H1 (cell line): Measurements from ENCODE around the gene SLMAP. TPM values are rescaled to one million over a fixed set of nuclear protein-coding genes. Genes with fewer than 3 reads are reported as not detected.

Experiments used
- CTCF ChIA-PET: fragments of 300-600 bp; sonication (Branson Sonifier 250); formaldehyde crosslinking; loops from one replicate; lab custom pipeline; 2021; ENCODE audit not compliant: partially characterized antibody; lab: Charles Lee
- POLR2A ChIA-PET: fragments of 300-600 bp; sonication (Branson Sonifier 250); formaldehyde crosslinking; loops from one replicate; lab custom pipeline; 2021; ENCODE audit warnings: inconsistent platforms; ENCODE audit not compliant: partially characterized antibody; lab: Charles Lee
- DNase-seq, 2 experiments: peaks; one replicate each; pipeline versions ENCODE4 v3.0.0 to v3.0.0-alpha.2; 2010 to 2022; ENCODE audit warnings: low spot score in 2 of 2, low read depth in 1 of 2, mixed read lengths in 1 of 2
- FAIRE-seq: peaks from 2 replicates; lab custom pipeline; 2011; peaks lifted over from hg19 to GRCh38; lab: Jason Lieb, UNC
- H2AFZ ChIP-seq: 2 replicates; pipeline ENCODE4 v1.8.1; 2012; ENCODE audit warnings: low read length, inconsistent platforms
- H2AK5ac ChIP-seq: 2 replicates; pipeline ENCODE4 v1.6.1; 2013; ENCODE audit warnings: low read depth, low read length
- H2BK120ac ChIP-seq: replicated peaks from 2 replicates; pipeline ENCODE3; 2013; ENCODE audit warnings: low read depth, low read length, inconsistent platforms
- H2BK12ac ChIP-seq: 2 replicates; pipeline ENCODE4 v1.6.1; 2013; ENCODE audit warnings: low read depth, low read length
- H2BK15ac ChIP-seq: 2 replicates; pipeline ENCODE4 v1.6.1; 2013; ENCODE audit warnings: low read length
- H2BK20ac ChIP-seq: 2 replicates; pipeline ENCODE4 v1.6.1; 2013; ENCODE audit warnings: low read length
- H2BK5ac ChIP-seq: 2 replicates; pipeline ENCODE4 v1.6.1; 2013; ENCODE audit warnings: low read depth, low read length
- H3K14ac ChIP-seq: 2 replicates; pipeline ENCODE4 v1.6.1; 2013; ENCODE audit warnings: inconsistent platforms; ENCODE audit not compliant: insufficient read length
- H3K18ac ChIP-seq: 2 replicates; pipeline ENCODE4 v1.6.1; 2013; ENCODE audit warnings: low read length; ENCODE audit errors: extremely low read depth
- H3K23ac ChIP-seq: 2 replicates; pipeline ENCODE4 v1.6.1; 2013; ENCODE audit warnings: inconsistent platforms; ENCODE audit not compliant: insufficient read length
- H3K23me2 ChIP-seq: 2 replicates; pipeline ENCODE4 v1.6.1; 2013; ENCODE audit warnings: low read depth, low read length
- H3K27ac ChIP-seq: 2 replicates; pipeline ENCODE4 v1.6.1; 2011; ENCODE audit warnings: low read depth, low read length, inconsistent platforms
- H3K27me3 ChIP-seq, 4 experiments: replicated peaks in 1 of 4; 1 replicate in 1 of 4; 2 replicates in 3 of 4; pipeline versions ENCODE4 v1.6.1 to v1.8.1; 2011 to 2013; ENCODE audit warnings: low read length in 3 of 4, mild to moderate bottlenecking in 3 of 4, inconsistent platforms in 2 of 4, mixed read lengths in 2 of 4, moderate library complexity in 1 of 4; ENCODE audit not compliant: control insufficient read depth in 3 of 4, insufficient read depth in 3 of 4; ENCODE audit errors: extremely low read depth in 1 of 4
- H3K36me3 ChIP-seq, 4 experiments: 2 replicates each; pipeline versions ENCODE4 v1.6.1 to v1.8.1; 2011 to 2013; ENCODE audit warnings: mild to moderate bottlenecking in 4 of 4, low read length in 3 of 4, moderate library complexity in 2 of 4, control low read depth in 1 of 4, inconsistent platforms in 1 of 4; ENCODE audit not compliant: insufficient read depth in 4 of 4, control insufficient read depth in 2 of 4
- H3K4ac ChIP-seq: replicated peaks from 2 replicates; pipeline ENCODE3; 2013; ENCODE audit warnings: low read length, low read depth, mixed read lengths, inconsistent platforms; ENCODE audit not compliant: insufficient read length
- H3K4me1 ChIP-seq, 4 experiments: replicated peaks in 1 of 4; 1 replicate in 1 of 4; 2 replicates in 3 of 4; pipeline versions ENCODE4 v1.6.1 to v1.8.1; 2011 to 2013; ENCODE audit warnings: low read length in 3 of 4, inconsistent platforms in 2 of 4, mixed read lengths in 1 of 4; ENCODE audit not compliant: insufficient read depth in 4 of 4, control insufficient read depth in 3 of 4
- H3K4me2 ChIP-seq, 2 experiments: 2 replicates each; pipeline versions ENCODE4 v1.6.1 to v1.8.1; 2011 to 2013; ENCODE audit warnings: low read depth in 2 of 2, low read length in 2 of 2, control low read depth in 1 of 2, inconsistent platforms in 1 of 2, mild to moderate bottlenecking in 1 of 2; ENCODE audit not compliant: insufficient read depth in 1 of 2
- H3K4me3 ChIP-seq, 4 experiments: fragments of 200-600, 300-600 bp in 1 of 4; sonication (generic), shearing (Covaris generic), sonication (Bioruptor Twin) in 1 of 4; 2 replicates each; pipeline versions ENCODE4 v1.5.1 to v1.8.1; 2011 to 2016; ENCODE audit warnings: low read length in 4 of 4, low read depth in 3 of 4, control low read depth in 2 of 4, inconsistent platforms in 2 of 4, mild to moderate bottlenecking in 2 of 4, mixed read lengths in 1 of 4, moderate library complexity in 1 of 4; ENCODE audit not compliant: insufficient read depth in 2 of 4; ENCODE audit errors: extremely low read depth in 1 of 4
- H3K56ac ChIP-seq: replicated peaks from 2 replicates; pipeline ENCODE3; 2013; ENCODE audit warnings: low read depth, mild to moderate bottlenecking, mixed read lengths, low read length, inconsistent platforms; ENCODE audit not compliant: insufficient read length
- H3K79me1 ChIP-seq: 2 replicates; pipeline ENCODE4 v1.6.1; 2013; ENCODE audit warnings: low read depth, low read length, control low read depth
- H3K79me2 ChIP-seq, 2 experiments: 2 replicates each; pipeline versions ENCODE4 v1.6.1 to v1.8.1; 2012 to 2013; ENCODE audit warnings: low read length in 2 of 2, mild to moderate bottlenecking in 2 of 2, inconsistent platforms in 1 of 2; ENCODE audit not compliant: insufficient read depth in 2 of 2, control insufficient read depth in 1 of 2
- H3K9ac ChIP-seq, 4 experiments: replicated peaks in 1 of 4; 1 replicate in 1 of 4; 2 replicates in 3 of 4; pipeline versions ENCODE4 v1.6.1 to v1.8.1; 2011 to 2013; ENCODE audit warnings: low read depth in 3 of 4, low read length in 3 of 4, control low read depth in 2 of 4, mild to moderate bottlenecking in 2 of 4, moderate library complexity in 2 of 4, inconsistent platforms in 1 of 4; ENCODE audit errors: extremely low read depth in 1 of 4
- H3K9me3 ChIP-seq, 2 experiments: 2 replicates each; pipeline versions ENCODE4 v1.6.1 to v1.8.1; 2012 to 2013; ENCODE audit warnings: mild to moderate bottlenecking in 2 of 2, moderate library complexity in 2 of 2, control low read depth in 1 of 2, inconsistent platforms in 1 of 2, low read depth in 1 of 2, low read length in 1 of 2, mixed read lengths in 1 of 2; ENCODE audit not compliant: insufficient read depth in 2 of 2
- H4K20me1 ChIP-seq, 2 experiments: replicated peaks in 1 of 2; 2 replicates each; pipeline versions ENCODE3 to v1.8.1; 2011 to 2013; ENCODE audit warnings: inconsistent platforms in 2 of 2, low read length in 2 of 2, mild to moderate bottlenecking in 1 of 2; ENCODE audit not compliant: insufficient read depth in 2 of 2, control insufficient read depth in 1 of 2
- H4K5ac ChIP-seq: 2 replicates; pipeline ENCODE4 v1.6.1; 2013; ENCODE audit warnings: low read length, low read depth, mixed read lengths, inconsistent platforms; ENCODE audit not compliant: insufficient read length
- H4K8ac ChIP-seq: 2 replicates; pipeline ENCODE4 v1.8.0; 2013; ENCODE audit warnings: mild to moderate bottlenecking, moderate library complexity, low read length, inconsistent platforms; ENCODE audit not compliant: insufficient read depth; ENCODE audit errors: extremely low read depth
- H4K91ac ChIP-seq: replicated peaks from 2 replicates; pipeline ENCODE3; 2013; ENCODE audit warnings: low read length, mixed read lengths, inconsistent platforms; ENCODE audit not compliant: insufficient read length
- POU5F1 ChIP-seq: IDR thresholded peaks from 2 replicates; pipeline ENCODE4 v1.6.1; 2011; ENCODE audit warnings: low read depth, mild to moderate bottlenecking, low read length, moderate library complexity
- SP1 ChIP-seq: IDR thresholded peaks from 2 replicates; pipeline ENCODE4 v1.6.1; 2011; ENCODE audit warnings: low read depth, low read length
- WGBS, 2 experiments: shearing (Covaris generic) in 1 of 2; methylation state at CpG; one replicate each; pipeline versions ENCODE4 v1.1.6 to v1.1.7; 2013 to 2015; ENCODE audit warnings: low lambda C conversion rate in 2 of 2, mixed read lengths in 2 of 2, inconsistent platforms in 1 of 2, low coverage in 1 of 2, missing lambda C conversion rate in 1 of 2; ENCODE audit not compliant: insufficient replicate concordance in 2 of 2, insufficient coverage in 1 of 2, insufficient read length in 1 of 2; ENCODE audit errors: extremely low coverage in 1 of 2, missing lambda C conversion rate in 1 of 2; 5-methylcytosine and 5-hydroxymethylcytosine counted together
- polyA plus RNA-seq, 7 experiments: library from polyadenylated mRNA; depleted of rRNA in 3 of 7; stranded (reverse) in 5 of 7; unstranded in 2 of 7; fragments of >200 nt in 5 of 7; fragments of 200-250 nt in 2 of 7; gene quantifications; 1 replicate in 5 of 7; 2 replicates in 1 of 7; 4 replicates in 1 of 7; pipeline versions ENCODE4 v1.2.1 to v1.2.3, GENCODE V29; 2011 to 2013; ENCODE audit warnings: missing spikeins in 2 of 7, mixed read lengths in 2 of 7
- total RNA-seq: library from RNA; stranded (reverse); fragmentation: NEBNext Ultra II Directional; extraction: Animal tissue kit (Norgen Biotek cat#: 25700); gene quantifications from 2 replicates; pipeline ENCODE4 v1.2.1, GENCODE V29; 2021

The SLMAP gene
- total and polyA plus RNA-seq, 2 of the 8 experiments (the other 6 are each of a cell fraction or from before 2014, with no cell fraction given), result 13.6 to 70.4 TPM

GRCh38 chr3:57787867-57788623, 31.9 kb downstream of the SLMAP start:
- H3K23ac ChIP-seq, result no peak overlapping the region
- no peak overlapping the region for H2BK12ac ChIP-seq
- ChIA-PET POLR2A (no interaction called here), CTCF (no interaction called here)
- H3K9ac ChIP-seq, result no peak overlapping the region
- peak overlapping the region in 1 of 2 experiments; percentile 19; a peak in 1 of 4 replicates for H3K4me2 ChIP-seq
- no peaks in the 10 kb centered on the region for H3K23me2 ChIP-seq
- H3K79me2 ChIP-seq, result peaks cover 3 to 84% of the 10 kb centered on the region in 2 experiments
- peaks cover 2 to 4% of the 10 kb centered on the region in 2 experiments for H4K20me1 ChIP-seq
- H3K14ac ChIP-seq, result no peak overlapping the region
- H3K4ac ChIP-seq, result no peak overlapping the region
- H3K27me3 ChIP-seq, result no peaks in the 10 kb centered on the region
- peaks cover 3% of the 10 kb centered on the region; the same call in 1 of the 2 replicates for H3K79me1 ChIP-seq
- no peak overlapping the region for H2BK5ac ChIP-seq
- no peak overlapping the region for H3K56ac ChIP-seq
- no peak overlapping the region for H3K4me3 ChIP-seq
- H3K36me3 ChIP-seq, result no peaks in the 10 kb centered on the region
- TF ChIP-seq SP1 (no peak), POU5F1 (peak; percentile 34; the same call in 1 of the 2 replicates)
- H2BK120ac ChIP-seq, result no peak overlapping the region
- no peak overlapping the region for H4K8ac ChIP-seq
- no peak overlapping the region for H2BK15ac ChIP-seq
- no peaks in the 10 kb centered on the region for H3K9me3 ChIP-seq
- no peak for DNase-seq
- no peak overlapping the region for H2BK20ac ChIP-seq
- WGBS, 2 experiments, result 93% methylated on average over 2 of the region's 2 CpGs; no CpG with 5 or more reads in 1 of the 2 experiments
- H3K18ac ChIP-seq, result no peak overlapping the region
- no peak overlapping the region for H4K5ac ChIP-seq
- FAIRE-seq, result no peak
- peaks cover 0 to 9% (median 3%) of the 10 kb centered on the region in 4 experiments; a peak in 4 of 7 replicates for H3K4me1 ChIP-seq
- H2AFZ ChIP-seq, result no peak overlapping the region
- no peak overlapping the region for H3K27ac ChIP-seq
- no peak overlapping the region for H2AK5ac ChIP-seq
- no peak overlapping the region for H4K91ac ChIP-seq
